H9 (cell line): ENCODE measurements around the gene PATE1. TPM values are rescaled to one million over a fixed set of nuclear protein-coding genes. Genes with fewer than 3 reads are reported as not detected.

Source experiments
- DNase-seq: peaks from one replicate; pipeline ENCODE4 v3.0.0-alpha.2; 2017
- H2AFZ ChIP-seq: one replicate; pipeline ENCODE4 v1.6.1; 2013; ENCODE audit warnings: mild to moderate bottlenecking, low read length, control low read depth, moderate library complexity
- H2AK5ac ChIP-seq: 2 replicates; pipeline ENCODE4 v1.6.1; 2013; ENCODE audit warnings: low read length, control low read depth, mixed read lengths; ENCODE audit not compliant: insufficient read length
- H2BK120ac ChIP-seq: one replicate; pipeline ENCODE4 v1.6.1; 2013; ENCODE audit warnings: low read depth, mild to moderate bottlenecking, low read length, control low read depth, inconsistent platforms; ENCODE audit not compliant: poor library complexity, severe bottlenecking
- H2BK12ac ChIP-seq: 2 replicates; pipeline ENCODE4 v1.6.1; 2013; ENCODE audit warnings: low read length, control low read depth, mixed read lengths, low read depth; ENCODE audit not compliant: insufficient read length
- H2BK15ac ChIP-seq: 2 replicates; pipeline ENCODE4 v1.6.1; 2013; ENCODE audit warnings: low read depth, low read length, control low read depth
- H2BK20ac ChIP-seq: one replicate; pipeline ENCODE4 v1.6.1; 2013; ENCODE audit warnings: low read depth, mild to moderate bottlenecking, low read length, control low read depth, inconsistent platforms; ENCODE audit not compliant: poor library complexity, severe bottlenecking
- H2BK5ac ChIP-seq: 2 replicates; pipeline ENCODE4 v1.6.1; 2013; ENCODE audit warnings: low read length, control low read depth, mixed read lengths; ENCODE audit not compliant: insufficient read length
- H3K14ac ChIP-seq: 2 replicates; pipeline ENCODE4 v1.6.1; 2013; ENCODE audit warnings: low read length, control low read depth; ENCODE audit not compliant: insufficient read depth
- H3K18ac ChIP-seq: 2 replicates; pipeline ENCODE4 v1.6.1; 2013; ENCODE audit warnings: low read depth, mild to moderate bottlenecking, mixed read lengths, low read length, control low read depth; ENCODE audit not compliant: insufficient read length
- H3K23ac ChIP-seq: 2 replicates; pipeline ENCODE4 v1.6.1; 2013; ENCODE audit warnings: low read length, control low read depth, mixed read lengths, low read depth; ENCODE audit not compliant: insufficient read length
- H3K23me2 ChIP-seq: 2 replicates; pipeline ENCODE4 v1.6.1; 2013; ENCODE audit warnings: low read depth, mild to moderate bottlenecking, mixed read lengths, low read length, control low read depth; ENCODE audit not compliant: insufficient read length, poor library complexity, severe bottlenecking
- H3K27ac ChIP-seq: 2 replicates; pipeline ENCODE4 v1.5.1; 2013; ENCODE audit warnings: low read length, control low read depth, mixed read lengths, low read depth; ENCODE audit not compliant: insufficient read length
- H3K27me3 ChIP-seq: 2 replicates; pipeline ENCODE4 v1.6.1; 2013; ENCODE audit warnings: low read length, control low read depth, inconsistent platforms; ENCODE audit not compliant: insufficient read depth
- H3K4ac ChIP-seq: 2 replicates; pipeline ENCODE4 v1.6.1; 2013; ENCODE audit warnings: low read depth, mild to moderate bottlenecking, control low read depth, inconsistent platforms, low read length, moderate library complexity
- H3K4me1 ChIP-seq: 2 replicates; pipeline ENCODE4 v1.6.1; 2013; ENCODE audit warnings: low read length, control low read depth, inconsistent platforms; ENCODE audit not compliant: insufficient read depth
- H3K4me2 ChIP-seq: 2 replicates; pipeline ENCODE4 v1.6.1; 2013; ENCODE audit warnings: low read length, control low read depth, mixed read lengths; ENCODE audit not compliant: insufficient read length, insufficient read depth
- H3K56ac ChIP-seq: 2 replicates; pipeline ENCODE4 v1.6.1; 2013; ENCODE audit warnings: low read depth, mild to moderate bottlenecking, mixed read lengths, low read length, control low read depth; ENCODE audit not compliant: insufficient read length
- H3K79me1 ChIP-seq: 2 replicates; pipeline ENCODE4 v1.6.1; 2013; ENCODE audit warnings: low read depth, mild to moderate bottlenecking, moderate library complexity, low read length, control low read depth, inconsistent platforms; ENCODE audit not compliant: insufficient read depth, poor library complexity, severe bottlenecking
- H3K79me2 ChIP-seq: 2 replicates; pipeline ENCODE4 v1.6.1; 2013; ENCODE audit warnings: low read length, control low read depth, inconsistent platforms; ENCODE audit not compliant: insufficient read depth
- H3K9ac ChIP-seq: 2 replicates; pipeline ENCODE4 v1.6.1; 2013; ENCODE audit warnings: low read length, control low read depth, mixed read lengths; ENCODE audit not compliant: insufficient read length; ENCODE audit errors: extremely low read depth
- H3K9me3 ChIP-seq: one replicate; pipeline ENCODE4 v1.6.1; 2013; ENCODE audit warnings: low read depth, low read length, inconsistent platforms; ENCODE audit not compliant: control insufficient read depth
- H3T11ph ChIP-seq: one replicate; pipeline ENCODE4 v1.6.1; 2013; ENCODE audit warnings: mild to moderate bottlenecking, low read length, control low read depth, inconsistent platforms
- H4K20me1 ChIP-seq: one replicate; pipeline ENCODE4 v1.6.1; 2013; ENCODE audit not compliant: control insufficient read depth, insufficient read length, insufficient read depth
- H4K5ac ChIP-seq: 2 replicates; pipeline ENCODE4 v1.6.1; 2013; ENCODE audit warnings: low read depth, mild to moderate bottlenecking, mixed read lengths, low read length, control low read depth; ENCODE audit not compliant: insufficient read length
- H4K8ac ChIP-seq: replicated peaks from 2 replicates; pipeline ENCODE4 v1.6.1; 2013; ENCODE audit warnings: low read length, control low read depth, mixed read lengths, low read depth; ENCODE audit not compliant: insufficient read length
- H4K91ac ChIP-seq: 2 replicates; pipeline ENCODE4 v1.6.1; 2013; ENCODE audit warnings: low read depth, mild to moderate bottlenecking, moderate library complexity, mixed read lengths, low read length, control low read depth; ENCODE audit not compliant: insufficient read length
- H3K27ac Mint-ChIP-seq, 3 experiments: 2 replicates in 2 of 3; 3 replicates in 1 of 3; pipeline ENCODE4 v1.8.0; 2020 to 2021; ENCODE audit warnings: mixed read lengths in 3 of 3, mild to moderate bottlenecking in 1 of 3, moderate library complexity in 1 of 3
- H3K27me3 Mint-ChIP-seq: 2 replicates; pipeline ENCODE4 v1.8.0; 2021; ENCODE audit warnings: low read depth, mild to moderate bottlenecking, moderate library complexity, mixed read lengths
- H3K36me3 Mint-ChIP-seq, 3 experiments: 2 replicates in 2 of 3; 3 replicates in 1 of 3; pipeline ENCODE4 v1.8.0; 2020 to 2021; ENCODE audit warnings: low read depth in 3 of 3, mixed read lengths in 3 of 3; ENCODE audit not compliant: insufficient read depth in 1 of 3
- H3K4me1 Mint-ChIP-seq, 2 experiments: 2 replicates each; pipeline ENCODE4 v1.8.0; 2020; ENCODE audit warnings: mixed read lengths in 2 of 2
- H3K4me3 Mint-ChIP-seq, 2 experiments: 2 replicates in 1 of 2; 3 replicates in 1 of 2; pipeline ENCODE4 v1.8.0; 2020 to 2021; ENCODE audit warnings: mild to moderate bottlenecking in 2 of 2, mixed read lengths in 2 of 2, moderate library complexity in 1 of 2
- H3K9me3 Mint-ChIP-seq, 2 experiments: 2 replicates in 1 of 2; 3 replicates in 1 of 2; pipeline ENCODE4 v1.8.0; 2020; ENCODE audit warnings: mild to moderate bottlenecking in 2 of 2, mixed read lengths in 2 of 2, moderate library complexity in 1 of 2
- CTCF ChIP-seq: fragments of 200-600 bp; sonication (generic); conservative IDR thresholded peaks from 3 replicates; pipeline ENCODE4 v1.8.0; 2021; ENCODE audit warnings: antibody characterized with exemption, mild to moderate bottlenecking
- WGBS: extraction: QIAGEN DNeasy Blood & Tissue Kit; methylation state at CpG from one replicate; pipeline ENCODE4 v1.1.7; 2013; ENCODE audit warnings: missing lambda C conversion rate, low lambda C conversion rate, mixed read lengths; ENCODE audit not compliant: insufficient read length; ENCODE audit errors: extremely low coverage; 5-methylcytosine and 5-hydroxymethylcytosine counted together
- total RNA-seq: library from RNA; stranded (reverse); gene quantifications from 2 replicates; pipeline ENCODE4 v1.2.1, GENCODE V29; 2021

Gene PATE1
- total RNA-seq, 1 experiment from 2014 or later: not detected

GRCh38 chr11:125728969-125729368 lies 17.1 kb upstream of the PATE1 start:
- Mint-ChIP-seq H3K4me1 (peaks cover 4 to 8% of the 10 kb centered on the region in 2 experiments), H3K4me3 (no peak overlapping the region), H3K9me3 (no peaks in the 10 kb centered on the region), H3K36me3 (0 out of 7 replicates have a peak, but pooled peaks cover 0 to 1% (median 0%) of the 10 kb centered on the region in 3 experiments), H3K27me3 (no peaks in the 10 kb centered on the region; the same call in 1 of the 2 replicates), H3K27ac (no peak overlapping the region)
- H3K9ac ChIP-seq: no peak overlapping the region
- no peak overlapping the region for H2BK15ac ChIP-seq
- H2AK5ac ChIP-seq: no peak overlapping the region
- no peak overlapping the region for H3K4me2 ChIP-seq
- no peak overlapping the region for H4K5ac ChIP-seq
- no peak overlapping the region for H3K4ac ChIP-seq
- H2BK120ac ChIP-seq: no peak overlapping the region
- H4K8ac ChIP-seq: no peak overlapping the region
- no peak overlapping the region for H3K18ac ChIP-seq
- no peak overlapping the region for H2AFZ ChIP-seq
- no peak overlapping the region for H3K56ac ChIP-seq
- no peaks in the 10 kb centered on the region for H3K27me3 ChIP-seq
- H3K27ac ChIP-seq: no peak overlapping the region
- H3K79me2 ChIP-seq: no peaks in the 10 kb centered on the region
- H3K23ac ChIP-seq: no peak overlapping the region
- no peak overlapping the region for H2BK5ac ChIP-seq
- H4K20me1 ChIP-seq: no peaks in the 10 kb centered on the region
- no peaks in the 10 kb centered on the region for H3K4me1 ChIP-seq
- TF ChIP-seq CTCF: no peak
- no peak overlapping the region for H3K14ac ChIP-seq
- no peak overlapping the region for H4K91ac ChIP-seq
- no peak overlapping the region for H3T11ph ChIP-seq
- no peak for DNase-seq
- no peaks in the 10 kb centered on the region for H3K23me2 ChIP-seq
- H3K9me3 ChIP-seq: no peaks in the 10 kb centered on the region
- WGBS: no CpG with 5 or more reads among the region's 3 CpGs
- H2BK20ac ChIP-seq: no peak overlapping the region
- H2BK12ac ChIP-seq: no peak overlapping the region
- no peaks in the 10 kb centered on the region for H3K79me1 ChIP-seq
